Loucy (cell line): ENCODE measurements around the gene ZNRF1.

Experiments
- H2AFZ ChIP-seq: fragments of 200-600 bp; sonication (generic); 2 replicates; pipeline ENCODE4 v1.6.0; 2016; ENCODE audit warnings: antibody characterized with exemption, mild to moderate bottlenecking, low read length, moderate library complexity
- H3F3A ChIP-seq: fragments of 200-600 bp; 2 replicates; pipeline ENCODE4 v1.6.0; 2016; ENCODE audit warnings: antibody characterized with exemption, low read depth, mild to moderate bottlenecking
- H3K27me3 ChIP-seq: fragments of 200-600 bp; sonication (generic); 2 replicates; pipeline ENCODE4 v1.6.1; 2014; ENCODE audit warnings: low read length, mild to moderate bottlenecking; ENCODE audit not compliant: insufficient read depth, poor library complexity, severe bottlenecking
- H3K36me3 ChIP-seq: fragments of 200-600 bp; sonication (generic); 2 replicates; pipeline ENCODE4 v1.6.1; 2016; ENCODE audit warnings: low read length; ENCODE audit not compliant: insufficient read depth
- H3K4me1 ChIP-seq: fragments of 200-600 bp; sonication (generic); 2 replicates; pipeline ENCODE4 v1.5.1; 2014; ENCODE audit warnings: low read length, mild to moderate bottlenecking; ENCODE audit not compliant: insufficient read depth, poor library complexity, severe bottlenecking
- H3K4me2 ChIP-seq: fragments of 200-600 bp; sonication (generic); 2 replicates; pipeline ENCODE4 v1.6.0; 2014; ENCODE audit warnings: antibody characterized with exemption, low read length, low read depth, mild to moderate bottlenecking; ENCODE audit not compliant: poor library complexity, severe bottlenecking
- H3K4me3 ChIP-seq: fragments of 200-600 bp; sonication (generic); 2 replicates; pipeline ENCODE4 v1.5.1; 2014; ENCODE audit warnings: low read length, mild to moderate bottlenecking, mixed read lengths; ENCODE audit not compliant: poor library complexity, severe bottlenecking
- H3K79me2 ChIP-seq: fragments of 200-600 bp; sonication (generic); 2 replicates; pipeline ENCODE4 v1.6.1; 2014; ENCODE audit warnings: low read length; ENCODE audit not compliant: insufficient read depth
- H3K9ac ChIP-seq: fragments of 200-600 bp; sonication (generic); 2 replicates; pipeline ENCODE4 v1.6.0; 2014; ENCODE audit warnings: mild to moderate bottlenecking, low read depth, low read length, moderate library complexity; ENCODE audit not compliant: poor library complexity, severe bottlenecking
- H3K9me2 ChIP-seq: fragments of 200-600 bp; sonication (generic); replicated peaks from 2 replicates; pipeline ENCODE4 v1.6.1; 2016; ENCODE audit warnings: low read depth, low read length, mixed read lengths
- H3K9me3 ChIP-seq: fragments of 200-600 bp; sonication (generic); 2 replicates; pipeline ENCODE4 v1.6.1; 2014; ENCODE audit warnings: mild to moderate bottlenecking, antibody characterized with exemption, low read length, low read depth; ENCODE audit not compliant: insufficient read depth
- H4K20me1 ChIP-seq: fragments of 200-600 bp; sonication (generic); 2 replicates; pipeline ENCODE4 v1.6.0; 2014; ENCODE audit warnings: antibody characterized with exemption, low read length, mild to moderate bottlenecking; ENCODE audit not compliant: insufficient read depth, poor library complexity, severe bottlenecking
- EZH2phosphoT487 ChIP-seq: fragments of 200-600 bp; IDR thresholded peaks from 2 replicates; pipeline ENCODE4 v1.6.1; 2018; ENCODE audit warnings: antibody characterized with exemption, mild to moderate bottlenecking, moderate library complexity, borderline replicate concordance
- TF ChIP-seq, protein P1 (sequence below): fragments of 200-600 bp; sonication (generic); conservative IDR thresholded peaks from 2 replicates; pipeline ENCODE4 v1.5.1; 2014; ENCODE audit warnings: mild to moderate bottlenecking, antibody characterized with exemption, low read length

The ZNRF1 gene

DNA sequence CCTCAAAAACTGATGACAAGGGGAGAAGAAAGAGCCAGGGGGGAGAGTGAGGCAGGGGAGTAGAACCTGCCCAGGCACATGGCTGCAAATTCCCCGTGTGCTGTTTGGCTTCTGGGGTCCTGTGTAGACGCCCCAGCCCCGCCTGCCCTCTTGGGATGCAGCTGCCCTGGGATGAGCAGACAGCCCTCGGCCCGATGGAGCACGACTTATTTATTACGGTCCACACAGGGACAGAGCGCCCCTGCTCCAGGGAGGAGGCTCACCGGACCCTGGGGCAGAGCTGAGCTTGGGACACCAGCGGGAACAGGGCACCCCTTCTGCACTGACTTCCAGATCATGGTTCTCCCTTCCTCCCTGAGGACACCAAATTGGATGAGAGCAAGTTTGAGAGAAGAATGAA lies 108.7 kb downstream of the ZNRF1 start:
- peak overlapping the region; percentile 95 for H3K4me2 ChIP-seq
- peaks cover 75% of the 10 kb centered on the region for H3K4me1 ChIP-seq
- peak overlapping the region; percentile 74 for H3K4me3 ChIP-seq
- H4K20me1 ChIP-seq, result peaks cover 27% of the 10 kb centered on the region
- peaks cover 56% of the 10 kb centered on the region for H3K36me3 ChIP-seq
- no peaks in the 10 kb centered on the region for H3K9me2 ChIP-seq
- H3K9ac ChIP-seq, result peak overlapping the region; percentile 97
- no peak for TF ChIP-seq EZH2phosphoT487
- TF ChIP-seq, protein P1, sequence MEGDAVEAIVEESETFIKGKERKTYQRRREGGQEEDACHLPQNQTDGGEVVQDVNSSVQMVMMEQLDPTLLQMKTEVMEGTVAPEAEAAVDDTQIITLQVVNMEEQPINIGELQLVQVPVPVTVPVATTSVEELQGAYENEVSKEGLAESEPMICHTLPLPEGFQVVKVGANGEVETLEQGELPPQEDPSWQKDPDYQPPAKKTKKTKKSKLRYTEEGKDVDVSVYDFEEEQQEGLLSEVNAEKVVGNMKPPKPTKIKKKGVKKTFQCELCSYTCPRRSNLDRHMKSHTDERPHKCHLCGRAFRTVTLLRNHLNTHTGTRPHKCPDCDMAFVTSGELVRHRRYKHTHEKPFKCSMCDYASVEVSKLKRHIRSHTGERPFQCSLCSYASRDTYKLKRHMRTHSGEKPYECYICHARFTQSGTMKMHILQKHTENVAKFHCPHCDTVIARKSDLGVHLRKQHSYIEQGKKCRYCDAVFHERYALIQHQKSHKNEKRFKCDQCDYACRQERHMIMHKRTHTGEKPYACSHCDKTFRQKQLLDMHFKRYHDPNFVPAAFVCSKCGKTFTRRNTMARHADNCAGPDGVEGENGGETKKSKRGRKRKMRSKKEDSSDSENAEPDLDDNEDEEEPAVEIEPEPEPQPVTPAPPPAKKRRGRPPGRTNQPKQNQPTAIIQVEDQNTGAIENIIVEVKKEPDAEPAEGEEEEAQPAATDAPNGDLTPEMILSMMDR, result no peak
- peaks cover 18% of the 10 kb centered on the region for H3F3A ChIP-seq
- H3K79me2 ChIP-seq, result peaks cover 97% of the 10 kb centered on the region
- H2AFZ ChIP-seq, result no peak overlapping the region
- no peaks in the 10 kb centered on the region for H3K9me3 ChIP-seq
- H3K27me3 ChIP-seq, result no peaks in the 10 kb centered on the region

DNA sequence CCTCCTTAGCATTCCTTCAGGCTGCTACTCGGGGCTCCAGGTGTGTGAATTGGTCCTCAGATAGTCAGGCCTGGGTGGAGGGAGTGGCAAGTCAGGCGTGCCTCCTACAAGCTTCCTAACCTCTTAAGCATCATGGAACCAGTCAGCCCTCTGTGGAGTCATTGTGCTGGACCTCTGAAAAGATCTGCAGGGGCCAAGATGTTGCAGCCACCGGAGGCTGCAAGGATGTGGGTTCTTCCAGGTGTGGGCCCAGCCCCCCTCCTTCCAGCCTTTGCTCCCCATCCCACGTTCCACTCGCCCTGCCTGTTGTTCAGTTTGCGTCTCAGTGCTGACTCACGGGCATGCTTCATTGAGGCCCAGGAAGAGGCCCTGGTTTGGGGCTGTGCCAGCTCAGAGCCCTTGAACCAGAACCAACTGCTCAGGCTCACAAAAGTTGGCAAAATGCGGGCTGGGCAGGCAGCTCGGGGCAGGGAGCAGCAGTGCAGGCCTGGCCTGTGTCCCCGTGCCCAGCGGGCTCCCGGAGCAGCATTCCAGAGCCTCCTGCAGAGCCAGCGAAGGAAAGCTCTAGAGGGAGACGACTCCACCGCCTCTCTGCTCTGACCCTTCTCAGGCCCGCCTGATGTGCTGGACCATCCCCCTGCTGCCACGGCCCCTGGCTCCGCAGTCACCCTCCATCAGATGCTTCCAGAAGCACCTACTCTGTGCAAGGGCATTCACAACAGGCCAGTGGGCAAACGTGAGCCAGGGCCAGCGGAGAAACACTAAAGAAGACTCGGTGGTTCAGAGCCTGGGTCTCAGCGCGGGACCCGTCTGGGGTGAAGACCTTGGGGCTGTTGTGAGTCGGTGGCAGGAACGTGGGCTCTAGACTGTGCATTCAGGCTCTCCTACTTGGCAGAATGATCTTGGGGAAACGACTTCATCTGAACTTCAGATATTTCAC lies 110.2 kb downstream of the ZNRF1 start:
- peak overlapping the region; percentile 74 for H3K4me3 ChIP-seq

DNA sequence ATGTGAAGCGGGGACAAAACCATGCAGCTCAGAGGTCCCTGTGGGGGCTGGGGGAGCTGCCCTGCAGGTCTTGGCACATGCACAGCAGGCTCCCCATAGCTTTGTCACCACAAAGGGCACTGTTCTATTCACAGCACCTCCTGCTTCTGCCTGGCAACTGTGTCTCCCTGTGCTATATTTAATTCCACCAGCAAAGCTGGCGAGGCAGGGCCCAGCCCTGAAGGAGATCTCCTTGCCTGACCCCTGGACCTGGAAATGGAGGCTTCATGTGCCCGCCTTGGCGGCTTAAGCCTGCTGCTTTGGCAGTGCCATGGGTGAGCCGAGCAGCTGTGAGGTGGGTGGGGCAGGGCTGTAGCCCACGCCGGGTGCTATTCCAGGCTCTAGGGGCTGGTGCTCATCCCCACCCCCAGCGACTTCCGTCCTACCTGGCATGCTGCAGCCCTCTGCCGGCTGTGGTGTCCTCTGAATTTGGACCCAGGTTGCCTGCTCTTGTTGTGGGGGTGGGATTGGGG lies 111.0 kb downstream of the ZNRF1 start:
- peaks cover 68% of the 10 kb centered on the region for H3K4me1 ChIP-seq
- no peak for TF ChIP-seq EZH2phosphoT487
- TF ChIP-seq, protein P1, result 0 out of 2 replicates have a peak, but pooled peaks have one; percentile 13
- peak overlapping the region; percentile 97 for H3K9ac ChIP-seq
- H2AFZ ChIP-seq, result no peak overlapping the region
- H3K79me2 ChIP-seq, result peaks cover 78% of the 10 kb centered on the region
- H3K27me3 ChIP-seq, result no peaks in the 10 kb centered on the region
- H3K9me3 ChIP-seq, result no peaks in the 10 kb centered on the region
- H3K4me2 ChIP-seq, result peak overlapping the region; percentile 95
- peak overlapping the region; percentile 74 for H3K4me3 ChIP-seq
- H3F3A ChIP-seq, result peaks cover 18% of the 10 kb centered on the region
- H3K36me3 ChIP-seq, result peaks cover 38% of the 10 kb centered on the region; the same call in 1 of the 2 replicates
- H3K9me2 ChIP-seq, result no peaks in the 10 kb centered on the region
- peaks cover 14% of the 10 kb centered on the region for H4K20me1 ChIP-seq

More for the DNA sequence above, 110.2 kb downstream of the ZNRF1 start:
- peak overlapping the region; percentile 95 for H3K4me2 ChIP-seq
- H3K36me3 ChIP-seq, result peaks cover 45% of the 10 kb centered on the region; the same call in 1 of the 2 replicates
- peaks cover 75% of the 10 kb centered on the region for H3K4me1 ChIP-seq
- no peaks in the 10 kb centered on the region for H3K27me3 ChIP-seq
- H3K9me3 ChIP-seq, result no peaks in the 10 kb centered on the region
- H4K20me1 ChIP-seq, result peaks cover 20% of the 10 kb centered on the region
- peaks cover 85% of the 10 kb centered on the region for H3K79me2 ChIP-seq
- no peaks in the 10 kb centered on the region for H3K9me2 ChIP-seq
- no peak for TF ChIP-seq EZH2phosphoT487
- TF ChIP-seq, protein P1, result no peak
- peak overlapping the region; percentile 97 for H3K9ac ChIP-seq
- H3F3A ChIP-seq, result peaks cover 18% of the 10 kb centered on the region
- no peak overlapping the region for H2AFZ ChIP-seq
